ENCODE results near the gene ADARB2.
"Not testable (repeated sequence)": the region's sequence is repeated elsewhere in the genome, so short reads cannot be mapped to it uniquely, and the experiment has no call there.

ADARB2 gene

GRCh38 chr10:1476455-1476803 lies 260.9 kb downstream of the ADARB2 start:
- no peak for DNase-seq

GRCh38 chr10:1475771-1476454 lies 261.4 kb downstream of the ADARB2 start:
- DNase-seq: no peak

GRCh38 chr10:1475098-1475591 lies 262.2 kb downstream of the ADARB2 start:
- no peak for DNase-seq

- DNase-seq: no peak
Measured at GRCh38 chr10:1474376-1475097, 262.8 kb downstream of the ADARB2 start.

GRCh38 chr10:1473874-1474273 lies 263.5 kb downstream of the ADARB2 start:
- no peak for DNase-seq

GRCh38 chr10:1472178-1472958 lies 265.0 kb downstream of the ADARB2 start:
- DNase-seq: no peak

- no peak for DNase-seq
Measured at GRCh38 chr10:1468811-1469210, 268.5 kb downstream of the ADARB2 start.

GRCh38 chr10:1467334-1468076 lies 269.8 kb downstream of the ADARB2 start:
- no peak for DNase-seq

GRCh38 chr10:1465993-1466764 lies 271.1 kb downstream of the ADARB2 start:
- no peak for DNase-seq

GRCh38 chr10:1465418-1465911 lies 271.9 kb downstream of the ADARB2 start:
- DNase-seq: no peak

- no peak for DNase-seq
Measured at GRCh38 chr10:1464881-1465417, 272.4 kb downstream of the ADARB2 start.

GRCh38 chr10:1463971-1464370 lies 273.4 kb downstream of the ADARB2 start:
- not testable (repeated sequence) for DNase-seq

- no peak for DNase-seq
Measured at GRCh38 chr10:1462994-1463633, 274.2 kb downstream of the ADARB2 start.

GRCh38 chr10:1462521-1462920 lies 274.8 kb downstream of the ADARB2 start:
- DNase-seq: no peak

GRCh38 chr10:1462032-1462431 lies 275.3 kb downstream of the ADARB2 start:
- no peak for DNase-seq

GRCh38 chr10:1461016-1461415 lies 276.3 kb downstream of the ADARB2 start:
- DNase-seq: no peak

GRCh38 chr10:1459664-1460063 lies 277.7 kb downstream of the ADARB2 start:
- DNase-seq: not testable (repeated sequence)

GRCh38 chr10:1454951-1455350 lies 282.4 kb downstream of the ADARB2 start:
- no peak for DNase-seq

- peak; percentile 55 for DNase-seq
Measured at GRCh38 chr10:1454428-1454827, 282.9 kb downstream of the ADARB2 start.

- DNase-seq: no peak
Measured at GRCh38 chr10:1452777-1453176, 284.5 kb downstream of the ADARB2 start.

- DNase-seq: no peak
Measured at GRCh38 chr10:1451941-1452340, 285.4 kb downstream of the ADARB2 start.

All from CD4-positive, alpha-beta T cell treated with Interleukin-15 for 1 hour (primary cell).